Fibroblast of lung (primary cell): ENCODE results near the gene KCNJ4. TPM values are rescaled to one million over a fixed set of nuclear protein-coding genes. Genes with fewer than 3 reads are reported as not detected.

Experiments
- DNase-seq, 2 donors: peaks; one replicate each; pipeline versions ENCODE4 v3.0.0 to v3.0.0-alpha.2; 2010; ENCODE audit warnings: low read depth in 2 of 2
- H2AFZ ChIP-seq: 2 replicates; pipeline ENCODE4 v1.5.1; 2012; ENCODE audit warnings: low read length, control low read depth, inconsistent platforms
- H3K27ac ChIP-seq: 2 replicates; pipeline ENCODE4 v1.5.1; 2011; ENCODE audit warnings: low read length, control low read depth; ENCODE audit not compliant: insufficient read depth
- H3K27me3 ChIP-seq: 2 replicates; pipeline ENCODE4 v1.5.1; 2011; ENCODE audit warnings: mild to moderate bottlenecking, low read length; ENCODE audit not compliant: control insufficient read depth, insufficient read depth
- H3K36me3 ChIP-seq: 2 replicates; pipeline ENCODE4 v1.5.1; 2011; ENCODE audit warnings: low read length; ENCODE audit not compliant: control insufficient read depth, insufficient read depth
- H3K4me1 ChIP-seq: 2 replicates; pipeline ENCODE4 v1.5.1; 2011; ENCODE audit warnings: low read length; ENCODE audit not compliant: control insufficient read depth, insufficient read depth; ENCODE audit errors: extremely low read depth
- H3K4me2 ChIP-seq: 2 replicates; pipeline ENCODE4 v1.5.1; 2011; ENCODE audit warnings: low read length, control low read depth; ENCODE audit not compliant: insufficient read depth; ENCODE audit errors: extremely low read depth
- H3K4me3 ChIP-seq, 4 experiments: fragments of 200-600 bp in 1 of 4; sonication (generic) in 1 of 4; replicated peaks in 1 of 4; 2 replicates each; pipeline ENCODE4 v1.5.1; 2011 to 2016; ENCODE audit warnings: low read length in 4 of 4, low read depth in 3 of 4, mild to moderate bottlenecking in 3 of 4, control low read depth in 2 of 4, inconsistent platforms in 1 of 4, mixed read lengths in 1 of 4; ENCODE audit not compliant: insufficient read depth in 1 of 4; ENCODE audit errors: control extremely low read depth in 1 of 4
- H3K79me2 ChIP-seq: 2 replicates; pipeline ENCODE4 v1.5.1; 2012; ENCODE audit warnings: mild to moderate bottlenecking, low read length, inconsistent platforms; ENCODE audit not compliant: control insufficient read depth, insufficient read depth
- H3K9ac ChIP-seq: 2 replicates; pipeline ENCODE4 v1.5.1; 2011; ENCODE audit warnings: mild to moderate bottlenecking, low read length, control low read depth; ENCODE audit not compliant: insufficient read depth
- H3K9me3 ChIP-seq: 2 replicates; pipeline ENCODE4 v1.5.1; 2012; ENCODE audit warnings: low read depth, low read length; ENCODE audit not compliant: control insufficient read depth, insufficient read depth
- H4K20me1 ChIP-seq: 2 replicates; pipeline ENCODE4 v1.5.1; 2011; ENCODE audit warnings: low read length; ENCODE audit not compliant: control insufficient read depth, insufficient read depth; ENCODE audit errors: extremely low read depth
- EZH2 ChIP-seq: IDR thresholded peaks from 2 replicates; pipeline ENCODE4 v1.5.1; 2012; ENCODE audit warnings: low read length, control low read depth, mild to moderate bottlenecking; ENCODE audit errors: missing control alignments
- polyA plus RNA-seq, 2 donors: library from polyadenylated mRNA; depleted of rRNA in 1 of 2; stranded (reverse) in 1 of 2; unstranded in 1 of 2; fragments of >200 nt; gene quantifications; 2 replicates each; pipeline ENCODE4 v1.2.1, GENCODE V29; 2011 to 2012; ENCODE audit warnings: missing spikeins in 1 of 2
- total RNA-seq: library from RNA; depleted of rRNA; stranded (reverse); fragments of >200 nt; gene quantifications from 2 replicates; pipeline ENCODE4 v1.2.1, GENCODE V29; 2014
- TF ChIP-seq, protein P1 (sequence below), 2 donors: IDR thresholded peaks in 1 of 2; conservative IDR thresholded peaks in 1 of 2; 1 replicate in 1 of 2; 2 replicates in 1 of 2; pipeline ENCODE4 v1.5.1; 2011 to 2012; ENCODE audit warnings: low read length in 2 of 2, control low read depth in 1 of 2, inconsistent platforms in 1 of 2, low read depth in 1 of 2, mild to moderate bottlenecking in 1 of 2

KCNJ4 gene
- total and polyA plus RNA-seq, 2 donors (not counting 1 experiment from before 2014, with no cell fraction given), result not detected

GRCh38 chr22:38435965-38436364 lies 19.0 kb downstream of the KCNJ4 start:
- Histone ChIP-seq H3K27me3 (peaks cover 2% of the 10 kb centered on the region), H3K79me2 (no peaks in the 10 kb centered on the region)

DNA sequence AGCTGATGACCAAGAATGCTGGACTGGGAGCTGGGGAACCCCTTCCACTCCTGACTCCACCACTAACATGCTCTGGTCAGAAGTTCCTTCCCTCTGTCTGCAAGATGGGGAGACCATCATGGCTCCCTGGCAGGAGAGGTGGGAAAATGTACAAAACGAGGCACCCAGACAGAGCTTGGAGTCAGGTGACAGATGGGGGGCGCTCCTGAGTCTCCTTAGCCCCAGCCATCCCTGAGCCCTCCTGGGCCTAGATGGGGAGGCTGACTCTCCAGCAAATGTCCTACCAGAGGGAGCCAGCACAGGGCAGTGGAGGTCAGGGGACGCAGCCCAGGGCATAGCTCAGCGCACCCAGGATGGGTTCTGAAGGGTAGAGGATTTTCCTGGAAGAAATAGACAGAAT lies 20.0 kb downstream of the KCNJ4 start:
- no peaks in the 10 kb centered on the region for H3K9me3 ChIP-seq
- no peaks in the 10 kb centered on the region for H3K36me3 ChIP-seq
- no peak for DNase-seq
- H2AFZ ChIP-seq, result no peak overlapping the region
- no peaks in the 10 kb centered on the region for H3K27me3 ChIP-seq
- no peak overlapping the region for H3K9ac ChIP-seq
- no peak overlapping the region for H3K4me3 ChIP-seq
- no peaks in the 10 kb centered on the region for H4K20me1 ChIP-seq
- H3K27ac ChIP-seq, result no peak overlapping the region
- no peaks in the 10 kb centered on the region for H3K4me1 ChIP-seq
- no peaks in the 10 kb centered on the region for H3K79me2 ChIP-seq
- TF ChIP-seq EZH2, result no peak
- TF ChIP-seq, protein P1, sequence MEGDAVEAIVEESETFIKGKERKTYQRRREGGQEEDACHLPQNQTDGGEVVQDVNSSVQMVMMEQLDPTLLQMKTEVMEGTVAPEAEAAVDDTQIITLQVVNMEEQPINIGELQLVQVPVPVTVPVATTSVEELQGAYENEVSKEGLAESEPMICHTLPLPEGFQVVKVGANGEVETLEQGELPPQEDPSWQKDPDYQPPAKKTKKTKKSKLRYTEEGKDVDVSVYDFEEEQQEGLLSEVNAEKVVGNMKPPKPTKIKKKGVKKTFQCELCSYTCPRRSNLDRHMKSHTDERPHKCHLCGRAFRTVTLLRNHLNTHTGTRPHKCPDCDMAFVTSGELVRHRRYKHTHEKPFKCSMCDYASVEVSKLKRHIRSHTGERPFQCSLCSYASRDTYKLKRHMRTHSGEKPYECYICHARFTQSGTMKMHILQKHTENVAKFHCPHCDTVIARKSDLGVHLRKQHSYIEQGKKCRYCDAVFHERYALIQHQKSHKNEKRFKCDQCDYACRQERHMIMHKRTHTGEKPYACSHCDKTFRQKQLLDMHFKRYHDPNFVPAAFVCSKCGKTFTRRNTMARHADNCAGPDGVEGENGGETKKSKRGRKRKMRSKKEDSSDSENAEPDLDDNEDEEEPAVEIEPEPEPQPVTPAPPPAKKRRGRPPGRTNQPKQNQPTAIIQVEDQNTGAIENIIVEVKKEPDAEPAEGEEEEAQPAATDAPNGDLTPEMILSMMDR (conservative IDR thresholded peaks at IDR 0.05 in 1 of 2, IDR thresholded peaks at IDR 0.05 in 1 of 2; ENCODE audit: low read depth in 1 of 2, low read length in 2 of 2), result no peak
- no peak overlapping the region for H3K4me2 ChIP-seq

More at GRCh38 chr22:38435965-38436364, 19.0 kb downstream of the KCNJ4 start:
- no peaks in the 10 kb centered on the region for H3K9me3 ChIP-seq
- H3K4me3 ChIP-seq, result no peak overlapping the region
- no peak for TF ChIP-seq EZH2
- TF ChIP-seq, protein P1 (conservative IDR thresholded peaks at IDR 0.05 in 1 of 2, IDR thresholded peaks at IDR 0.05 in 1 of 2; ENCODE audit: low read depth in 1 of 2, low read length in 2 of 2), result no peak
- no peak overlapping the region for H3K9ac ChIP-seq
- H3K27ac ChIP-seq, result no peak overlapping the region
- no peaks in the 10 kb centered on the region for H4K20me1 ChIP-seq
- H2AFZ ChIP-seq, result no peak overlapping the region
- H3K4me1 ChIP-seq, result no peaks in the 10 kb centered on the region
- H3K36me3 ChIP-seq, result no peaks in the 10 kb centered on the region
- DNase-seq, result no peak
- no peak overlapping the region for H3K4me2 ChIP-seq

GRCh38 chr22:38433871-38434270 lies 21.1 kb downstream of the KCNJ4 start:
- H3K79me2 ChIP-seq, result no peaks in the 10 kb centered on the region

More at GRCh38 chr22:38433871-38434270, 21.1 kb downstream of the KCNJ4 start:
- no peak overlapping the region for H3K4me2 ChIP-seq
- no peak overlapping the region for H3K27ac ChIP-seq
- H3K27me3 ChIP-seq, result no peaks in the 10 kb centered on the region
- no peak overlapping the region for H3K4me3 ChIP-seq
- no peaks in the 10 kb centered on the region for H3K9me3 ChIP-seq
- H3K4me1 ChIP-seq, result no peaks in the 10 kb centered on the region
- no peaks in the 10 kb centered on the region for H3K36me3 ChIP-seq
- no peaks in the 10 kb centered on the region for H4K20me1 ChIP-seq
- no peak overlapping the region for H3K9ac ChIP-seq
- DNase-seq, result no peak
- H2AFZ ChIP-seq, result no peak overlapping the region
- no peak for TF ChIP-seq EZH2
- TF ChIP-seq, protein P1 (conservative IDR thresholded peaks at IDR 0.05 in 1 of 2, IDR thresholded peaks at IDR 0.05 in 1 of 2; ENCODE audit: low read depth in 1 of 2, low read length in 2 of 2), result no peak
